ENCODE results near the gene SELENBP1. TPM values are rescaled to one million over a fixed set of nuclear protein-coding genes. Genes with fewer than 3 reads are reported as not detected.

The SELENBP1 gene
- total RNA-seq, 1 experiment from 2014 or later: 0.27 TPM

- DNase-seq (ENCODE audit: low spot score): peak; percentile 98
- in situ Hi-C loops (cut with HindIII; ENCODE audit: low sequenced_read_pairs): no loop called here
These were observed 25.6 kb downstream of the SELENBP1 start, which contains the start of gene RFX5 for GRCh38 chr1:151346769-151347522. Gene RFX5 (minus strand): TSS chr1:151347252. CDS start chr1:151346320, 932 bp downstream.

GRCh38 chr1:151346082-151346768 is 26.3 kb downstream of the SELENBP1 start:
- in situ Hi-C loops (cut with HindIII; ENCODE audit: low sequenced_read_pairs): no loop called here
- no peak for DNase-seq (ENCODE audit: low spot score)

GRCh38 chr1:151344291-151344690 is 28.2 kb downstream of the SELENBP1 start:
- in situ Hi-C loops (cut with HindIII; ENCODE audit: low sequenced_read_pairs): no loop called here
- no peak for DNase-seq (ENCODE audit: low spot score)

DNA sequence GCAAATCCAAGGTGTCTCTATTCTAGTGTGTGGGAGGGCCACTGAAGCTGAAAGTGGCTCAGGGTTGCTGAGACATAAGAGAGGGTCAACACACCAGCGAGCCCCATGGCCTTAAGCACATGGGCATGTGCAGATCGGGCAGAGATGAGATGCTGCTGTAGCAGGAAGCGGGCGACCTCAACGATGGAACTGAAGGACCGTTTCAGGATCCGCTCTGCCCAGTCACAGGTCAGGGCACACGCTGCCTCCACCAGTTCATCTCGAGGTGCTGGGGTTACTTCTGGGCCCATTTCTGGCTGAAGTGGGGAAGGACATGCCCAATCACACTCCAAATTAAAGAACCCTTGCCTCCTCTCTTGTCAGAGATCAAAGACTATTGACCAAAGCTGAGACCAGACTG is 28.9 kb downstream of the SELENBP1 start:
- no peak for DNase-seq (ENCODE audit: low spot score)
- in situ Hi-C loops (cut with HindIII; ENCODE audit: low sequenced_read_pairs): no loop called here

GRCh38 chr1:151342569-151342968 is 29.9 kb downstream of the SELENBP1 start:
- in situ Hi-C loops (cut with HindIII; ENCODE audit: low sequenced_read_pairs): no loop called here
- DNase-seq (ENCODE audit: low spot score): no peak

GRCh38 chr1:151342021-151342420 is 30.5 kb downstream of the SELENBP1 start:
- in situ Hi-C loops (cut with HindIII; ENCODE audit: low sequenced_read_pairs): no loop called here
- DNase-seq (ENCODE audit: low spot score): no peak

DNA sequence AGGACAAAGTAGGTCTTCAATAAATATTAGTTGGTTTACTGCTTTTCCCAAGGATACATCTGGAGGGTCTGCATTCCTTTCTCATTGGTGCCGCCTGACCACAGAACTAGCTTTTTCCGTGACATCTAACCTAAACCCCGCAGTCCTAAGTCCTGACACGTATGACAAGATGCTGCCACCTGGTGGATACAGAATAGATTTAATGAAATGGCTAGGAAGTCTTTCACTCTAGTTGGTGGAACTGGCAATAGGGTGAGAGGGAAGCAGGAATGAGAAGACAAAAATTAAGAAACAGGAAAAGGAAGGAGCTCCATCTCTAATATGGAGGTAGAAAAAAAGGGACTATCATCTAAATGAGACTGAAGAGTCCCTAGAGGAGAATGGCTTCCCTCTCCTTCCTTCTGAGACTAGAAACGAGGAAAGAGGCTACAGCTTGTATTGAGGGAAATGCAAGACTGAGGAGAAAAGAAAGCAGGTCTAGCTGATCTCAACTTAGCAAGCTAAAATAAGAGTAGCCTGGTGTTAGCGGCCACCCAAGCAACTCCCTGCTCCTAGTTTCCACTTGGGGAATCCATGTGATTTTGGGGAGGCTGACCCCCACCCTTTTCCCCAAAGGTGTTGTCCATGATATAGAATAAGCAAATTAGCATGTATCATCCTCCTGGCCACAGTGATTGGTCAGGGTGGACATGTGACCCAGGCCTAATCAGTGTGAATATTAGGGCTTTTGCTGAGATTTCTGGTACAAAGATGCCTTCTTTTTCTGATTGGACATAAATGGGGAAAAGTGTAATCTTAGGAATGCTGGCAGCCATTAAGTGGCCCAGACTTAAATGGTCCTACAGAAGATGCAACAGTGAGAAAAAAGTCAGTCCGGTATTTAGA is 31.4 kb downstream of the SELENBP1 start:
- in situ Hi-C loops (cut with HindIII; ENCODE audit: low sequenced_read_pairs): no loop called here
- peak; percentile 92 for DNase-seq (ENCODE audit: low spot score)

- in situ Hi-C loops (cut with HindIII; ENCODE audit: low sequenced_read_pairs): no loop called here
- DNase-seq (ENCODE audit: low spot score): no peak
These were observed 35.9 kb downstream of the SELENBP1 start for GRCh38 chr1:151336556-151336955.

GRCh38 chr1:151334822-151335221 is 37.7 kb downstream of the SELENBP1 start:
- in situ Hi-C loops (cut with HindIII; ENCODE audit: low sequenced_read_pairs): no loop called here
- no peak for DNase-seq (ENCODE audit: low spot score)

DNA sequence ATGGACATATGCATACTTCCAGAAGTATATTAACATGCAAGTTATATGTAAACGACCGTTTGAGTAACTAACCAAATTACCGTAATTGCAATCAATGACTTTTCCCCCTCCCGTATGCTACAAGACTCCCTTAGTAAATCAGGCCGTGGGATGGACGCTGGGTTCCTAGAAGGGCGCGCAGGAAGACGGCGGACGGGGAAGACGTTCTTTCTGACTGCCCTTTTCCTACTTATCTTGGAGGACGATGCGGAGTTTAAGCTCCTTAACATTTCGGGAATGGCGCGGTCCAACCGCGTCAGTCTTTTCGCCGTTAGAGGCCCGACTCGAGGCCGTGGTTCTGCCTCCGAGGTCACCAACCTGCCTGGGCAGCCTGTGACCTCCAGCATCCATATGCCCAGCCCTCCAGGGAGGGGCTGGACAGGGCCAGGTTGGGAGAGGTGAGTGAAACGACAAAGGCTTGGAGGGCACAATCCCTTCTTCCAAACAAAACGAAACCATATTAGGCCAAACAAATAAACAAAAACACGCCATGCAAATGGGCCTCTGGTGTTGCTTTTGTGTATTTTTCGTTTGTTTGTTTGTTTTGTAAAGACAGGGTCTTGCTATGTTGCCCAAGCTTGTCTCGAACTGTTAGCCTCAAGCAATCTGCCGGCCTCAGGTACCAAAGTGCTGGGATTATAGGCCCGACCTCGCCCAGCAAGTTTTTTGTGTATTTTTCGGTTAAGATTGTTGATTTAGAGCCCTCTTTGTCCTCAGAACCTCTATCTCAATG is 44.4 kb downstream of the SELENBP1 start:
- in situ Hi-C loops (cut with HindIII; ENCODE audit: low sequenced_read_pairs): no loop called here
- DNase-seq (ENCODE audit: low spot score): no peak

DNA sequence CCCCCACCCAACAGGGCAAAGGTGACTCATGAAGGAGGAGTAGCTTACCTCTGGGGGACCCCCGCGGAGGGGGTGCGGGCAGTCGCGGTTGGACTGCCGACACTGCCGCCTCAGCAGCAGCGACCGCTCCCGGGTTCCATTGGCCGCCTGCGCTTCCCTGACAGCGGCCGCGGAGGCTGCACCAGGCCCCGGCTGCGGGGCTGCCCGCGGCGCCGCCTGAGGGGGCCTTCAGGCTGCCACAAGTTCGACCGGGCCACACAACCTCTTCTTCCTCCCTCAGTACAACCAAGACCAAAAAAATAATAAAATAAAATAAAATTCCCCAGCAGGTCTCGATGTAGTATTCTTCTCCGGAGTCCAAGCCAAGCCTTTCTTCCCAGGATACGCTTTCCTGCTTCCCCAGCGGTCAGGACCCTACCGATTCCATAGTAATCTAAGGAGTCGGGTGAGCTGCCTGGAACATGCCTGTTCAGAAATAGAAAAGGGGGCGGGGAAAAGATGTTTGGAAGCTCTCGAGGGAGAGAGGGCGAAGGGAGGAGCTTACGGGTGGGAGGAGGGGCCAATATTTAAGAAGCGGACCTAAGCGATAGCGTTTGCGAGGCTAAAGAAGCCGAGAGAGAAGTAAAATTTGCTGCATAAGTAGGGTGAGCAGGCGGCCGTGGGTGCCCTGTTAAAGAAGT is 45.1 kb downstream of the SELENBP1 start, which contains the start of gene PI4KB:
Gene PI4KB (minus strand): TSS at position 194 of the 680 bp plus-strand sequence. CDS start 10,935 bp downstream, outside the sequence.
- in situ Hi-C loops (cut with HindIII; ENCODE audit: low sequenced_read_pairs): no loop called here
- DNase-seq (ENCODE audit: low spot score): peak; percentile 99

DNA sequence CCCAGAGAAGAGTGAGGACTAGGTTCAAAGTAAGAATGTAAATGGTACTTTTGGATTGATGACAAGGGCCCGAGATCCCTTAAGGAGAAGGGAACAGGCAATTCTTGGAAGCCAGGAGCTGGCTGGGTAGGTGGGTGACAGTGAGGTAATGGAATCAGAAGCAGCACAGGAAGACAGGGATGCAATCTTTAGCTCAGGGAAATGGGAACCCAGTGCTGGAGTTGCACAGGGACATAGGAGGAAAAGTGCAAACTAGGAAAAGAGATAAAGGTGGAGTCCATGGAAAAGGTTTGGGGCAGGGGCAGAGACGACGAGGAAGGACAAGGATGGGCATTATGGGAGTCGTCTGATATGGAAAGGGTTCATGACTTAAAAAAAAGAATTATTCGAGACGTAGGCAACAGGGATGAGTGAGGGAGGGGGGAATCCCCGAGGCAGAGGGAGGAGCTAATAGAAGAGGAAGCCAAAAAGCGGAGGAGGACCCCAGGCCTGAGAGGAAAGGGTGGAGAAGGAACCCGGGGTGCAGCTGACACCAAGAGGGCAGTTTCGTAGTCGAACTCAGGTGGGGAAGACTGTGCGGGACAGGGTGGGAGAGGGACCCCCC is 45.8 kb downstream of the SELENBP1 start:
- in situ Hi-C loops (cut with HindIII; ENCODE audit: low sequenced_read_pairs): no loop called here
- DNase-seq (ENCODE audit: low spot score): peak; percentile 52

DNA sequence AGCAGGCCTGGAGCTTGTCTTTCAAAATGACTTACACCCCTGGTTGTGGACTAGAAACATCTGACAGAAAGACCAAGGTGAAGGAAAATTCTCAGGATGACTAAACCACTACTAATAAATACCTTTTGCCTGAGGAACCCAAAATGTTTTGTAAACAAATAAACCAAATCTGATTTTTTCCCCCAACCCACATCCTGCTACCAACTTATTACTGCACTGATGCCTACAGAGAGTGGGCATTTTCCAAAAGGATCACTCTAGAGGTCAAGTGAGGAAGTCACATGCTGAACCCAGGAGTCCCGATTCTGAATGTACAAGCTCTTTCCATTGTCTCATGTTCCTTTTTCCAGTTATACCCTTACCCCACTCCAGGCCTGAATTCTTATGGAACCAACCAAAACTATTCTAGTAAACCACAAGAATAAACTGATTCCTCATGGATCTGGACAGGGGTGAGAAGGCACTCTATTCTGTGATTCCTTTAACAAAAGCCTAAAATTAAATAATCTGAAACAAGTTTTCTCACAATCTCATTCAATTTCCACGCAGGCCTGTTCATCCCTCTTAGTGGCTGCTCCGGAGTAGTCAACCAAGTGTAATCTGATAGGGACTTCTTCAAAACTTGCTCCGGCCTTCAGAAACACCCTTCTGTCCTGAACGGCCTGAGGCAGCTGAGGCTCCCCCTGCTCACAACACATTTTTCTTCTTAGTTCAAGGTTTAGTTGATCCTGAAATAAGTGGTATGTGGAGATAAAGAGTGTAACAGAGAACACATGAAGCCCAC is 46.7 kb downstream of the SELENBP1 start:
- no peak for DNase-seq (ENCODE audit: low spot score)
- in situ Hi-C loops (cut with HindIII; ENCODE audit: low sequenced_read_pairs): no loop called here

GRCh38 chr1:151325231-151325630 is 47.3 kb downstream of the SELENBP1 start:
- in situ Hi-C loops (cut with HindIII; ENCODE audit: low sequenced_read_pairs): no loop called here
- DNase-seq (ENCODE audit: low spot score): no peak

GRCh38 chr1:151324390-151324930 is 48.0 kb downstream of the SELENBP1 start:
- in situ Hi-C loops (cut with HindIII; ENCODE audit: low sequenced_read_pairs): no loop called here
- peak; percentile 89 for DNase-seq (ENCODE audit: low spot score)

- DNase-seq (ENCODE audit: low spot score): no peak
- in situ Hi-C loops (cut with HindIII; ENCODE audit: low sequenced_read_pairs): no loop called here
These were observed 53.5 kb downstream of the SELENBP1 start for GRCh38 chr1:151318975-151319374.
